HG02759 (cell line): Measurements from ENCODE around the gene MCC.
A peak's percentile ranks its signal among the peaks of the same experiment; 100 is the strongest.
"Not testable (repeated sequence)": the region's sequence is repeated elsewhere in the genome, so short reads cannot be mapped to it uniquely, and the experiment has no call there.

ENCODE experiments used
- ATAC-seq: cut with Tn5 transposase; IDR thresholded peaks from one replicate; pipeline ENCODE4 v1.9.1; 2021; ENCODE audit warnings: mild to moderate bottlenecking, moderate library complexity; ENCODE audit not compliant: unreplicated experiment

Gene MCC

GRCh38 chr5:113427871-113428574 lies 60.2 kb downstream of the MCC start:
- ATAC-seq: no peak

- ATAC-seq: no peak
Observed at GRCh38 chr5:113425909-113426308, 62.3 kb downstream of the MCC start.

DNA sequence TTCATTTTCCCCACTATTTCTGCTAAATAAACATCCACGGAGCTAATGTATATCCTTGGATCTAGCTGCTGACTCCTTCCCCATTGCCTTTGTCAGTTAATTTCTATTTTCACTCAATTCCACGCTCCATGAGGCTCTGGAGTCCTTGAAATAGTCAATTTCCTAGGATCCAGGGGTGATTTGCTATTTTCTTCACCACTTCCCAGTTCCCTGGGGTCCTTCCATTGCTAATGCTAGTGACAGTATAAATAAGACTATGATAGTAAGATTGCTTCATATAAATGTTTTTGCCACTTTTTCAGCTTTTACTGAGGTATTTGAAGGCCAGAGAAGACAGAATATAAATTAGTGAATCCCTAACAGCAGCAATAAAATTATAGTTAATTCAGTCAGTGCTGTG lies 66.6 kb downstream of the MCC start:
- no peak for ATAC-seq

DNA sequence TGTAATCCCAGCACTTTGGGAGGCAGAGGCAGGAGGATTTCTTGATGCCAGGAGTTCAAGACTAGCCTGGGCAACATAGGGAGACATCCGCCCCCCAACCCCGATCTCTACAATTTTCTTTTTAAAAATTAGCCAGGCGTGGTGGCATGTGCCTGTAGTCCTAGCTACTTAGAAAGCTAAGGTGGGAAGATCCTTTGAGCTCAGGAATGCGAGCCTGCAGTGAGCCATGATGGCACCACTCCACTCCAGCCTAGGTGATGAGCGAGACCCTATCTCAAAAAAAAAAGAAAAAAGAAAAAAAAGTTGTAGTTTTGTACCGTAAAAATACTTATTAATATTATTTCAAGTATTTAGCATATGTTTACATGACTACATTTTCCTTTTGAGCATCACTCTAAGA lies 82.7 kb downstream of the MCC start:
- ATAC-seq: no peak

- no peak for ATAC-seq
Observed at GRCh38 chr5:113404269-113404668, 84.0 kb downstream of the MCC start.

GRCh38 chr5:113397986-113398385 lies 90.3 kb downstream of the MCC start:
- ATAC-seq: not testable (repeated sequence)

GRCh38 chr5:113397046-113397445 lies 91.2 kb downstream of the MCC start:
- no peak for ATAC-seq

DNA sequence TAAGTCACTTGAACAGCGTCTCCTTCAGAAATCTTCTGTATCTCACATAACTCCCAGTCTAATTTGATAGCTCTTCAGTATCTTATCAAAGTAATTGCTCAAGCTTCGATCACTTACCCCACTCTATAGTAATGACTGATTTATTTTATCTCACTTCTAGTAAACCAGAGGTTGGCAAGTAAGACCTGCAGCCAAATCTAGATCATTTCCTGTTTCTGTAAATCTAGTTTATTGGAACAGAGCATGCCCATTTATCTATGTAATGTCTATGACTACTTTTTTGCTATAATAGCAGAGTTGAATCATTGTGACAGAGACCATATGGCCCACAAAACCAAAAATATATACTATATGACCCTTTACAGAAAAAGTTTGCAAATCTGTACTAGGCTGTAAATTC lies 93.6 kb downstream of the MCC start:
- no peak for ATAC-seq

GRCh38 chr5:113390224-113390623 lies 98.0 kb downstream of the MCC start:
- ATAC-seq: no peak

DNA sequence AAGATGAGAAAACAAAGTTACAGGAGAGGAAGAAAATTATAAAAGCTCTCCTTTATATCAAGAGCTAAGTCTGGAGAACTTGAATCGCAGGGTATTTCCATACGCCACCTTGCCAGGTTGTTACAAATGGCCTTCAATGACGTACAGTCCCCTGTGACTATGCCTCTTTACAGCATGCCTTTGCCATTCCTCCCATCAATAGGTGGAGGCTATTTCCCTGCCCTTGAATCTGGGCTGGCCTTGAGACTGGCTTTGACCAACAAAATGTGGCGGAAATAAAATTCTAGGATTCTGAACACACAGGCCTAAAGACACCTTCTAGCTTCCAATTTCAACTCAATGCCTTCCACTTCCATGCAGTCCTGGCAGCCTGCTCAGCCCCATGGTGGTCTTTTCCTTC lies 99.1 kb downstream of the MCC start:
- ATAC-seq: no peak

DNA sequence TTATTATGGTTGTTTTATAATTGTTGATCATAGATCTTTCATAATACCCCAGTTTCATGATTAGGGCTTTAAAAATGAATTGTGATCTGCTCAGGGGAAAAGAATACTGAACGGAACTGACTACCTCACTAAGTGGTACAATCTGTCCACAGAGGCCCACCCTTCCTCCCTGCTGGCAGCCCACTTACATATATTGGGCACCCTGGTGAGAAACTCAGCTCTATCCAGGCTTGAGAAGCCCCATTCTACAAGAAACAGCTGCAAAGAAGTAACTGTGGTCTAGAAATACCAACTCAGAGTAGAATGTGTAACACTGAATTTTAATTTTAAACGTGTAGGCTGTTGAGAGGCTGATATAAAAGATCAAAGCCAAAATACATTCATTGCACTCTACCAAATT lies 100.4 kb downstream of the MCC start:
- ATAC-seq: no peak

DNA sequence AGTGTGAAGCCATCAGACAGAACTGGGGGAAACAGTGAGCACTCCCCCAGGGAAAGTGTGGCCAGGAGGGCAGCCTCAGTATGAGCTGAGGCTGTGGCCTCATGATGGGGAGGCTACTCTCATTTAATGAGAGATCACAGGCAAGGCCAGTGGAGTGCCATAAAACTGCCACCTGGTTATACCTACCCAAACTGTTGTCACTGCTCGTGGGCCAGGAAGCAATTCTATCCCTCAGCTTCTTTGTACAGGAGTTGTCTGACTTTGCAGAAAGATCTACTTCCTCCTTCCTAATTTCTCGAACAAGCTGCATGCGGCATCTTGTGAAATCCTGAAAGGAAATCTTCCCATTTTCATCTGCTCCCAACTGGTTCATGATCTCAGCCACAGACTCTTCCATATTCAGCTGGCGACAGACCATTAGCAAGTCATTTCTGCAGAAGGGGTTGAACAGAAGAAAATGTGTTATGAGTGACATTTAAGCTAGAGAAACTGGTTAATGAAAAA lies 103.4 kb downstream of the MCC start:
- no peak for ATAC-seq

GRCh38 chr5:113382731-113383130 lies 105.5 kb downstream of the MCC start:
- no peak for ATAC-seq

GRCh38 chr5:113381791-113382190 lies 106.5 kb downstream of the MCC start:
- no peak for ATAC-seq

- ATAC-seq: no peak
Observed at GRCh38 chr5:113380807-113381326, 107.4 kb downstream of the MCC start.

DNA sequence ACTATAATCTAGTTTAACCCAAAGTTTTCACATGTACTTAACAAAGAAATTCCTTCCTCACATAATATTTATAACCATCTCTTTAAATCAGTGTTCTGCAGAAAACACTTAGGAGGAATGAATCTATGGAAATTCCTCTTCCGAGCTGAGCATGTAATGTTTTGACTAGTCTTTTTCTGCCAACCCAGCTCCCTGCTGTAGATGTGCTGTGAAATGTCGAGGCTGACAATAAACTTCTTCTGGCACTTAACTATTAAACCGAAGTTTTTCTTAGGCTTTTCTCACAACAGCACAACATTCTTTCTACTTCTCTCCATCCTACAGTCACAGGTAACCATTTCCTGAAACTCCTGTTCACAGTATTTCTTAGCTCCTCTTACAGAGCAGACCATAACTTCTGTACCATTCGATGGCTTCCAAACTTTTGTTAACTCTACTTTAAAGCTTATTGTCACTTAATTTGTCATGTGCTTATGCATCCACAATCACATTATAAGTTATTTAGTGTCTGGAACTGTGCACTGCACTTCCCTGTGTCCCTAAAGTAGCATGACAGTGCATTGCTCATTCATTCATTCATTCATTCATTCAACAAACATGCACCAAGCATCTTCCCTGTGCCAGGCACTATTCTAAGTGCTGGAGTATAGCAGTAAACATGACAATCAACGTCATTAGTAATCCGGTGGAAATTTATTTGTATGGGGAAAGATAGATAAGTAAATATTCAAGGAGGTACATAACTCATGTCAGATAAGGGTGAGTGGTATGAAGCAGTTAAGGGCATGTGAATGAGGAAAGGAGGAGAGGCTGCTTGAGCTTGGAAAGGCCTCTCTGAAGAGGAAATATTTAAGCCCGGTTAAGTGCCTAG lies 108.1 kb downstream of the MCC start:
- no peak for ATAC-seq

- peak; percentile 83 for ATAC-seq
Observed at GRCh38 chr5:113378959-113379541, 109.2 kb downstream of the MCC start.

- ATAC-seq: no peak
Observed at GRCh38 chr5:113378514-113378913, 109.7 kb downstream of the MCC start.

DNA sequence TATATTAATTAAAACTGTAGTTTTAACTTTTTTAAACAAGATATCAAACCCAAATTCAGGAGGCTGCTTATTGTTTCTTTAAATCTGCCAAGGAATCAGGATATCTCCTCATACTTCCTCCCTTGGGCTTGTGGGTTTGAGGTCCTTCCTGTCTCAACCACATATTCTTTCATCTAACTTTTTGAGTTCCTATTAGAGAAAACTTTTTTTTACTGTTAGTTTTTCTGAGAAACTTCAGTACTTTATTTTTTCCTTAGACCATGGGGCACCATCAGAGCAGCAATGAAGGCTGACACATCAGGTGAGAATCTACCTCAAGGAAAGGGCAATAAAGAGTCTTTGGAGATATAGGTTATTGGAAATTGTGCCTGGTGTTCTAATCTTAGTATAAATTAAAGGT lies 110.2 kb downstream of the MCC start:
- no peak for ATAC-seq

- no peak for ATAC-seq
Observed at GRCh38 chr5:113376640-113377039, 111.6 kb downstream of the MCC start.

DNA sequence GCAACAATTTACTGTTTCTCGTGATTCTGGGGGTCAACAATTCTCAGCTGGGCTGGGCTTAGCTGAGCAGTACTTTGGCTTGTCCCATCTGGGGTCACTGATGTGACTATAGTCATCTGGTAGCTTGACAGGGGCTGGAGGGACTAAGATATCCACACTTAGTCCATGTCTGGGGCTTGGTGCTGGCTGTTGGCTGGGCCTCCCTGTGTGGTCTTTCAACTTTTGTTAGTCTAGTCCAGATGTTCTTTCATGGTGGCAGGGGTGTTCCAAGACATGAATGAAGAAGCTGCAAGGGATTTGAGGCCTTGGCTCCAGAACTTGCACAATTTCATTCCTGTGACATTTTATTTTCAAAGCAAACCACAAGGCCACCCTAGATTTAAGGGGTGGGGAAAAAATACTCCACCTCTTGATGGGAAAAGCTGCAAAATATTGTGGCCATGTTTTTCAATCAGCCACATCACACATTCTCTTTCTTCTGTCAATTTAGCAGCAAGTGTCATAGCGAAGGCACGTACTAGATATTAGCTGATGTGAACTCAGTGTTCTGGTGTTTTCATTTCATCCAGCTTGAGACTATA lies 112.7 kb downstream of the MCC start:
- ATAC-seq: no peak
